Lower lobe of right lung (tissue), 2 donors: ENCODE measurements around the gene RYR1. TPM values are rescaled to one million over a fixed set of nuclear protein-coding genes. Genes with fewer than 3 reads are reported as not detected.

Experiments
- ATAC-seq, 2 donors: fragments of 200-7000 bp; cut with Tn5 transposase; one replicate each; pipeline ENCODE4 v1.9.1; 2020 to 2022; ENCODE audit warnings: mild to moderate bottlenecking in 2 of 2, moderate library complexity in 2 of 2
- DNase-seq: peaks from one replicate; pipeline ENCODE4 v3.0.0-alpha.2; 2020
- H3K27ac ChIP-seq: fragments of 200-600 bp; one replicate; pipeline ENCODE4 v1.8.0; 2022
- H3K27me3 ChIP-seq: fragments of 200-600 bp; one replicate; pipeline ENCODE4 v1.8.0; 2022; ENCODE audit warnings: low read depth
- H3K36me3 ChIP-seq: fragments of 200-600 bp; one replicate; pipeline ENCODE4 v1.8.0; 2022; ENCODE audit warnings: mild to moderate bottlenecking
- H3K4me1 ChIP-seq: fragments of 200-600 bp; one replicate; pipeline ENCODE4 v1.8.0; 2022
- H3K4me3 ChIP-seq: fragments of 200-600 bp; one replicate; pipeline ENCODE4 v1.8.0; 2022; ENCODE audit warnings: mild to moderate bottlenecking
- H3K9me3 ChIP-seq: fragments of 200-600 bp; one replicate; pipeline ENCODE4 v1.8.0; 2022
- intact Hi-C: fragments of 100-400 bp; cut with DNase I; formaldehyde crosslinking; loops from one replicate; pipeline ENCODE4 v1.11.0; 2022
- total RNA-seq: library from RNA; stranded (reverse); fragmentation: NEBNext Ultra II Directional; extraction: Animal tissue kit (Norgen Biotek cat#: 25700); gene quantifications from one replicate; pipeline ENCODE4 v1.2.1, GENCODE V29; 2021
- TF ChIP-seq, protein P1 (sequence below): fragments of 200-600 bp; IDR thresholded peaks from one replicate; pipeline ENCODE4 v1.8.0; 2022; ENCODE audit warnings: antibody characterized with exemption, mild to moderate bottlenecking
- donor health status: DM: no; HTN: yes; CAD: no; lungs with severe emphysema.

RYR1 gene
- total RNA-seq, 1 donor from 2014 or later, result 9.2 TPM

DNA sequence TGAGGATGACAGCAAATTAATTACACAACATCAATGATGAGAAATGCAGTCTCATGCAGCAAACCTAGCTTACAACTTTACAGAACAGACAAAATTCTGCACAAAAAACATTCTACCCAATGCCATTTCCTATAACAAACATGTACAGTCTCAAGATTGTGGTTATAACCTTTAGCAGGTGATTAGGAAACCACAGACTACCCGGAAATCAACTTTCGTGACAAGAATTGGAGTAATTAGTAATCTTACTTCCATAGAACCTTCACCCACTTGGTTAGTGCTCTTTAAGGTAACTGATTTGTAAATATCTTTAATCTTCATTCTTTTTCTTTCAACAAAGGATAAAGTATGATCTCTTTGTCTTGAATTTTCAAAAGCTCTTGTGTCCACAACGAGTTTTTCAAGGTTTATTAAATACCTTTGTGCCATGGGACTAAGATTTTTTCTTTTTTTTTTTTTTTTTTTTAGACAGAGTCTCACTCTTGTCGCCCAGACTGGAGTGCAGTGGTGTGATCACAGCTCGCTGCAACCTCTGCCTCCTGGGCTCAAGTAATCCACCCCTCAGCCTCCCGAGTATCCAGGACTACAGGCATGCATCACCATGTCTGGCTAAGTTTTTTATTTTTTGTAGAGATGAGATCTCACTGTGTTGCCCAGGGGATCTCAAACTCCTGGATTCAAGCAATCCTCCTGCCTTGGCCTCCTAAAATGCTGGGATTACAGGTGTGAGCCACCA lies 105.5 kb downstream of the RYR1 start:
- Histone ChIP-seq H3K4me3 (no peak overlapping the region), H3K4me1 (peaks cover 18% of the 10 kb centered on the region), H3K27ac (peak overlapping the region; percentile 14), H3K36me3 (no peaks in the 10 kb centered on the region), H3K9me3 (peaks cover 10% of the 10 kb centered on the region), H3K27me3 (no peaks in the 10 kb centered on the region)
- peak; percentile 31 to 53 for ATAC-seq
- peak; percentile 25 for DNase-seq
- intact Hi-C loops, result no loop called here
- TF ChIP-seq, protein P1, sequence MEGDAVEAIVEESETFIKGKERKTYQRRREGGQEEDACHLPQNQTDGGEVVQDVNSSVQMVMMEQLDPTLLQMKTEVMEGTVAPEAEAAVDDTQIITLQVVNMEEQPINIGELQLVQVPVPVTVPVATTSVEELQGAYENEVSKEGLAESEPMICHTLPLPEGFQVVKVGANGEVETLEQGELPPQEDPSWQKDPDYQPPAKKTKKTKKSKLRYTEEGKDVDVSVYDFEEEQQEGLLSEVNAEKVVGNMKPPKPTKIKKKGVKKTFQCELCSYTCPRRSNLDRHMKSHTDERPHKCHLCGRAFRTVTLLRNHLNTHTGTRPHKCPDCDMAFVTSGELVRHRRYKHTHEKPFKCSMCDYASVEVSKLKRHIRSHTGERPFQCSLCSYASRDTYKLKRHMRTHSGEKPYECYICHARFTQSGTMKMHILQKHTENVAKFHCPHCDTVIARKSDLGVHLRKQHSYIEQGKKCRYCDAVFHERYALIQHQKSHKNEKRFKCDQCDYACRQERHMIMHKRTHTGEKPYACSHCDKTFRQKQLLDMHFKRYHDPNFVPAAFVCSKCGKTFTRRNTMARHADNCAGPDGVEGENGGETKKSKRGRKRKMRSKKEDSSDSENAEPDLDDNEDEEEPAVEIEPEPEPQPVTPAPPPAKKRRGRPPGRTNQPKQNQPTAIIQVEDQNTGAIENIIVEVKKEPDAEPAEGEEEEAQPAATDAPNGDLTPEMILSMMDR, result no peak

DNA sequence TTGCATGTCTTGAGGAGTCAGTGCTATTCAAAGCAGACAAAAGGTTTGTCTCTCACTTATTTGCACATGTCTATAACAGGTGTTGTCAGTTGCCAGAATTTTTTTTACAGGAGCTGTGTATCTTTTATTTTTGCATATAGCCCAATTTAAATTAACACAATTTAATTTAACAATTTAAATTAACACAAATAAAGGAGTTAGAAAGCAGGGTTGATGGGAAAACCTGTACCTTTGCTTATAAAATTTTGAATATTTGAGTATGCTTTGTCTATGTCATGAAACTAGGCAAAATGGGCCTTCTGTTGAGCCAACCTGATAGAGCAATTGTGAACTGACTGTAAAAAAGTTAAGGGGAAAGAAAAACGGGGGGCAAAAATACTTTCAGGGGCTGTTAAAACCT lies 106.3 kb downstream of the RYR1 start:
- H3K36me3 ChIP-seq, result no peaks in the 10 kb centered on the region
- DNase-seq (no peak), ATAC-seq (no peak)
- intact Hi-C loops, result no loop called here
- no peak overlapping the region for H3K27ac ChIP-seq
- H3K27me3 ChIP-seq, result no peaks in the 10 kb centered on the region
- H3K4me1 ChIP-seq, result peaks cover 26% of the 10 kb centered on the region
- TF ChIP-seq, protein P1, result no peak
- H3K4me3 ChIP-seq, result no peak overlapping the region
- H3K9me3 ChIP-seq, result peaks cover 10% of the 10 kb centered on the region

DNA sequence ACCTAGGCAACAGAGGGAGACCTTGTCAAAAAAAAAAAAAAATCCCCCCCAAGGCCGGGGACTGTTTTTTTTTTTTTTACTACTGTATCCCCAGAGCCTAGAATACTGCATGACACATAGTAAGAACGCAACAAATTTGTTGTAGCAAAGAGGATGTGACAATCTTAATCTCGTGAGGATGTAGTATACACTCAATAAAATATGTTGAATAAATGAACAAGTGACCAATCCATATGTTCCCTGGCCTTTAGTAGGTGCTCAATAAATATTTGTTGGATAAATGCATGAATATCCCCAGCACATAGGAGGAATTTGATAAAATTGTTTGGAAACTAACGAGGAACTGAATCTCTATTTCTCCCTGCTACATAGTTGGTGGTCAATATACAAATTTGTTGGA lies 108.5 kb downstream of the RYR1 start:
- TF ChIP-seq, protein P1, result no peak
- intact Hi-C loops, result no loop called here
- H3K4me3 ChIP-seq, result no peak overlapping the region
- H3K27me3 ChIP-seq, result no peaks in the 10 kb centered on the region
- no peaks in the 10 kb centered on the region for H3K9me3 ChIP-seq
- H3K36me3 ChIP-seq, result no peaks in the 10 kb centered on the region
- DNase-seq, result no peak
- H3K27ac ChIP-seq, result no peak overlapping the region
- H3K4me1 ChIP-seq, result peaks cover 27% of the 10 kb centered on the region
- no peak for ATAC-seq

DNA sequence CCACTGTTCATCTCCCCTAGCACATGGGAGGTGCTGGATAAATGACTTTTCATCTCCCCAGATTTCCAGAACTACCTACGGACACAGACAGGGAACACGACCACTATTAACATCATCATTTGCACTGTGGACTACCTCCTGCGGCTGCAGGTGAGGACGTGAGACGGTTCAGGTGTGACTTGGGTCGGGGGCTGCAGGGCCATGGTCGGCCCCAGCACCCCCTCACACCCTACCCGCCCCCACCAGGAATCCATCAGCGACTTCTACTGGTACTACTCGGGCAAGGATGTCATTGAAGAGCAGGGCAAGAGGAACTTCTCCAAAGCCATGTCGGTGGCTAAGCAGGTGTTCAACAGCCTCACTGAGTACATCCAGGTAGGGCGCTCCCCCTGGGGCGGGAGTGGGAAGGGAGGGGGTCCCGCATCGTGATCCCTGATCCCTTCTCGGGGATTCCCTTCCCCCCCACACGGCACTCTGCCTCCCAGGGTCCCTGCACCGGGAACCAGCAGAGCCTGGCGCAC lies 109.9 kb downstream of the RYR1 start:
- TF ChIP-seq, protein P1, result no peak
- H3K27me3 ChIP-seq, result no peaks in the 10 kb centered on the region
- intact Hi-C loops, result no loop called here
- H3K4me3 ChIP-seq, result no peak overlapping the region
- H3K9me3 ChIP-seq, result no peaks in the 10 kb centered on the region
- H3K27ac ChIP-seq, result no peak overlapping the region
- DNase-seq (peak; percentile 32), ATAC-seq (peak in 1 of 2 donors; percentile 16)
- H3K36me3 ChIP-seq, result no peaks in the 10 kb centered on the region
- peaks cover 25% of the 10 kb centered on the region for H3K4me1 ChIP-seq

DNA sequence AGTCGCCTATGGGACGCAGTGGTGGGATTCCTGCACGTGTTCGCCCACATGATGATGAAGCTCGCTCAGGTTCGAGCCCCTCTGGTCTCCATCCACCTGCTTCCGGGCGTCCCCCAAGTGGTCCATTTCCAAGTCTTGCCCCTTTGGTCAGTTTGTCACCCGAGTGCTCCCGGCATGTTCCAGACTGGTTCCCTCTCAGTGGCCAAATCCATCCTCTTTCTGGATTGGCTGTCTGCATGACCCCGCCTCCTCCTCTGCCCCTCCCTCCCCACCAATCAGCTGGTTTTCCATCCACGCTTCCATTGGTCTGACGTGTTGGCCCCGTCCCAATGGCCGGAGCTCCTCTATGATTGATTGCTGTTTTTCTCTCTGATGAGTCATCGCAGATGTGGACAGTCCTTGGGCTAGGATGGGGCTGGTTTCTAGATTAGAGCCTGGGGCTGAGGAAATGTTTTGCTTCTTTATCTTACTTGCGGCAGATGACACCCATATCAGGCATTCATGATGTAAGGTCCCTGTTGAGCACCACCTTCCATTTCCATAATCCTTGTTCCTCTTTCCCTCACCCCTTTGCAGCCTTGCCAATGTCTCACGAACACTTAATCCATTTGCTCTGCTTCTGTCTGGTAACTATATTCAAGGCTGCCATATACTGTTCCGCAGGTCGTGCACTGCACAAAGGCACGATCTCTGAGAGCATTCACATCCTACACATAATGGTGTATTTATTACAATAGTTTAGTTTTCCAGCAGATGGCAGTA lies 110.5 kb downstream of the RYR1 start:
- no peak overlapping the region for H3K27ac ChIP-seq

More for the DNA sequence above, 110.5 kb downstream of the RYR1 start:
- DNase-seq (peak; percentile 76), ATAC-seq (peak; percentile 88 to 90)
- Histone ChIP-seq H3K9me3 (no peaks in the 10 kb centered on the region), H3K4me1 (peaks cover 19% of the 10 kb centered on the region), H3K4me3 (peak overlapping the region; percentile 24), H3K36me3 (no peaks in the 10 kb centered on the region), H3K27me3 (no peaks in the 10 kb centered on the region)
- intact Hi-C loops, result no loop called here
- TF ChIP-seq, protein P1, result peak; percentile 66
